HG03565 (cell line): ENCODE measurements around the gene AUTS2.

ENCODE experiments used
- ATAC-seq: cut with Tn5 transposase; IDR thresholded peaks from one replicate; pipeline ENCODE4 v1.9.1; 2021; ENCODE audit warnings: mild to moderate bottlenecking, moderate library complexity; ENCODE audit not compliant: unreplicated experiment

AUTS2 gene

DNA sequence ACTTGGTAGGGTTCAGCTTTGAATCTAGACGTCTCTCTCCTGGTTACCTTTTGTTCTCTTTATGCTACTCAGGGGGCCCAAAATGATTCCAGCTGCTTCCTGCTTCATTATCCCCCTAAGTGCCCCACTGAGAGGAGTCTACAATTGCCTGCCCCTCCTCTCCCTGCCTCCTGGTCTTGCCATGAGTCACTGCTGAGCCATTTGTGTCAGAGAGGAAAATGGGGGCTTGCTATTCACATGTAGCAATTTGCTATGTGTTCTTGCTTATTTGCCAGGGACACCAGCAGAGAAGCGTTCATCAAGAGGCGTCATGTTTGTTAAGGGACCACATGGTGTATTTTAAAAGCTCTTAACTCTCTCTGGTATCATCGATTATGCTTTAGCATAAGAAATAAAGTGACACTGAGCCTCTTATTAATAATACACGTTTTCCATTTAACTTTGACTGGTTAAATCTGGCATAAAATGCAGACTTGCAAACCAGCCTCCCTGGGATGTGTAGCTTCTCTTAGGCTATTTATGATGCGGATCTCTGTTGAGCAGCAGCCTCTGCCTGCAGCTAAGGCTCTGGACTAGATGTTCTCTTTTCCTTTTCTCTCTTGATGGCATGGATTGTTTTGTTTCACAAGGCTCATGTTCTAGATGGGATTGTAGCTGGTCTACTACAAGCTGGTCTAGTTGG, 239.3 kb downstream of the AUTS2 start:
- ATAC-seq = no peak

DNA sequence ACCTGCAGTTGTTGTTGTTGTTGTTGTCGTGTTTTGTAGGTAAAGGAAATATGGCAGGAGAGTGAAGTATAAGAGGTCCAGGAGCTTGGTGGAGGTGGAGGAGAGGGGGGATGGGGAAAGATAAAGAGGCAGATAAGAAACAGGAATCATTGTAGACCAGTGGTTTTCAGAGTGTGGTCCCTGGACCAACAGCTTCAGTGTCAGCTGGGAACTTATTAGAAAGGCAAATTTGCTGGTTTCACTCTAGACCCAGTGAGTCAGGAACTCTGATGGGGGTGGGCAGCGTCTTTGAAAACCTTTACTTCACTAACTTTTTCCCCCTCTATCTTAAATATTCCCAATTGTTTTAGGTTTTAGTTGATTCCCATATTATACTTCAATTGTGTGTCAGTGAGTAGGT, 241.5 kb downstream of the AUTS2 start:
- peak; percentile 38 for ATAC-seq

DNA sequence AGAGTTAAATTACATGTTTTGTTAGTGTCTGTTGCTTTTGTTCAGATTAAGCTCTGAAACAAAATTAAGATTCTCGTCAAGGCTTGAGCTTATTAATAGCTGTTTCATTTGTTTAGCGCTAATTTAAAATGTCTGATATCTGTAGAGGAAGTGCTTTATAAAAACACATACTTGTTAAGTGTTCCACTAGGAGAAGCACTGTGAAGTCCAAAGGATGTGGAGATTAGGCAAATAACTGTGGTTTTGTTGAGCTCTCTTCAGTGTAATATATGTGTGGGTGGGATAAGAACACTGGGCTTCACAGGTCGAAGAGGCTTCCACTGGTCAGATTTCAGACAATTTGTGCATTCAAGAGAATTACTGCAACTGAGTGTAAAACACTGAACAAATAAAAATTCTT, 242.0 kb downstream of the AUTS2 start:
- no peak for ATAC-seq

DNA sequence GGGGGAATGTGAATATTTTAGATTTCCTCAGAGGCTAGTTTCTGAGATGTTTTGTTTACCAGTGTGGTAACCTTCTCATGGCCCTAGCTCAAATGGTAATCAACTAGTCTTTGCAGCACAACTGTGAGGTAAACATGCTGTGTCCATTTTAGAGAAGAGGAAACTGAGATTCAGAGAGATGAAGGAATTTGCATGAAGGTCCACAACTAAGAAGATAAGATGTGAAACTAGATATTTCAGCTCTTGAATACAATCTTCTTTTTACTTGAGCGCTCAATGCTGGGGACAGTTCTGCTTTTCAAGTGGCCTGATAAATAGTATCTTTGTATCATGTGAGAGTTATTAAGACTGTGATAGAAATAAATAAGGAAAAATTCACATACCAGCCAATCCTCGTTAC, 245.4 kb downstream of the AUTS2 start:
- ATAC-seq = peak; percentile 60

DNA sequence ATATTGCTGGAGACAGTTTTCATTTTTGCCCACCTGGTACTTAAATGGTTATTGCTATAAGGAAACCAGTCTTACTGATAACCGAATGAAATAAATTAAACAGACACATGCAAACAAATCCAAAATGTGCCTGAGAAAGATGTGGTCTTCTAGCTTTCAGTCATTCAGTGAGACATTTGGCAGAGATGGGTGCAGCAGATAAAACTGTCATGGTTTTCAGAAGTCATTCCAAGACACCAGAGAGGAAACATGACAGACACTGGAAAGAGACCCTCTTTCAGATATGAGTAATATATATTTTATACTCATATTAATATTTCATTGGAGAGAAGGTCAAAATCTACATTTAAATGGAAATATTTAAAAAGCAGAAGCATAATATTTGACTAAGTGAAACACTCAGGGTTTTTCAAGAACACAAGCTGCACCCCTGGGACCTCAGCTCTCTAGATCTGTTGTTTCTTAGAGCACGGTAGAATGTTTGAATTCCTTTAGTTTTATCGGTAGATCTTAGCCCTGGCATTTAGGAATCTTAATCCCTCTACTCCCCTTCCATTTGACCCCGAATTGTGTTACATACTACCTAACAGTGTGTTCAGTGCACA, 246.1 kb downstream of the AUTS2 start:
- ATAC-seq = peak; percentile 36

DNA sequence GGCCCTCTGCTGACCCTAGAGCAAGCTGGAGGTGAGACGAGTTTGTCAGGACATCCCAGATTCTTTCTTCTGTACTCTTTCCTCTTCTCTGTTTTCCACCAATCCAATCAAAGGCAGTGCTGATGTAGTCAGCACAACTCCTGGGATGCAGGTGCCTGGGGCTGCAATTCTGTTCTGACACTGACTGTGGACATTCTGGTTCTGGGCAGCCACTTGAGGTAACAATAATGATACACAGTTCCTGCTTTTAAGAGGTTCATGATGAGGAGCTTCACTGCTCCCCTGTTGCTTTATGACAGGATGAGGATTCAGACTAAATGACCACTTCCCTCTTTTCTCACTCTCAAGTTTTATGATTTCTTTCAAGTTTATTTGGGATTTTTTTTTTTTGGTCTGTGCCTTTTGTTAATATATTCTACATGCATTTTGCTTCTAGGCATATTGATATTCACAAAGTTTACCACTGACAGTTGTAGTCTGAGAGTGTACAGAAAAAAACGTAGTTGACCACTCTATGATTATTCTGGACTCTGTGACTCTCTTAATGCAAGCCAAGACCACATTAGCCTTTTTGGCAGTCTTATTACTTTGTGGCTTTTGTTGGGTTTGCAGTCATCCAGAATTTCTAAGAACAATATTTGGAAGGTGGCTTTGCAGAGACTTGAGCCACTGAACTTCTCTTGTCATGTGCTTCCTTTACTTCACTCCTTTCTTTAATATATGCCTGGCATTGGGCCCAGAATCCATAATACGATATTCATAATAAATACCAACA, 247.6 kb downstream of the AUTS2 start:
- no peak for ATAC-seq

DNA sequence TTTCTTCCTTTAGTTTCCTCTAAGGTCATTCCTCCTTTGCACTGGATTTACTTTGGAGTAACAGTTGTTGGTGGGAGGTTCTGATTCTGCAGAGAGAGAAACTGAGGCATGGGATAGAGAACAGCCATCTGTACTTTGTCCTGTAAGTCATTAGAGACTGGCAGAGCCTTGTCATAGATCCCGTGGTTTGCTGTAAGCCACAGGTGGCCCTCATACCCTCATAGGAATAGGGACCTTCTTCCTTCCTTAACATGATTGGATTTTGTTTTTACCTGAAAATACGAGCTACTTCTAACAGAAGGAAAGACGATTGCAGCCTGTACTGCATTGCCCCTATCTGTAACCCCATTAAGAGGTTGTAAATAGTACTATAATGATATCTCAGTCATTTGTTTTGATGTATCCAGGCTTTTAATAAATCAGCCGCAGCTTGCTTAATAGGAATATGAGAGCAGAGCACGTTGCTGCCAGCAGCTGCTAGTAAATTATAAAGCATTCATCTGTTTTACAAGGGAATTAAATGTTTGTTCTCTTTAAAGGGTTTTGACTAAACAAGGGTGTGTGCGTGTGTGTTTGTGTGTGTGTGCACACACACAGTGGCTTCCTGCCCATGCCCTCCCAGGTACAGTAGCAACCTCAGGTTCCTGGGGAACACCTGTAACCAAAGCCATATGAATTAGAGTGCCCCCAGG, 249.8 kb downstream of the AUTS2 start:
- no peak for ATAC-seq

DNA sequence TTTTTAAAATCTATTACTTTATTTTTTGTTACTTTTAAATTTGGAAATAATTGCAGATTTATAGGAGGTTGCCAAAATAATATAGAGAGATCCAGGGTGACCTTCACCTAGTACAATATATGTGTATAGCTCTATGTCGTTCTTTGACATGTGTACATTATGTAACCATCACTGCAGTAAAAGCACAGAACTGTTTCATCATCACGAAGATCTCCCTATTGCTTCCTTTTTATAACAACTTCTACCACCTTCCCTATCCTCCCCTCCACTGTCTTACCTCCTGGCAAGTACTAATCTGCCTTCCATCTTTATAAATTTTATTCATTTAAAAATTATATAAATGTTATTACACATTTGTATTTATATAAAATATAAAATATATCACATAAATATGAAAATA, 251.0 kb downstream of the AUTS2 start:
- ATAC-seq = no peak

DNA sequence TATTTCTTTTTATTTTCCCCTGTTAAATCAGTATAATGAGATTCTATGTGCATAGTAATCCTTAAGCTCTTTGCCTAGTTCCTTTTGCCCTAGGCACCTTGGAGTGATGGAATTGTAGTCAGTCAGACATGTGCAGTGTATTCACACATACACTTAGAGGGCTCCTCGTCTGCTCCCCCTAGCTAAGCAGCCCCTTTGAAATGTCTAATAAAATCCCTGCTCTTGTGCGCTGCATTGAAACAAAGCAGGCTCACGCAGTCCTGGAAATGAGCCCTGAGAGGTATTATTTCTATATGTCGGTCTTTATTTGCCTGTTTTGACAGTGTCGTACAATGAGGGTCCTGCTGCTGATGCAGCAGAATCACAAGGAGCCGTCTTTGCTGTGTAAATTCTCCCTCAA, 258.7 kb downstream of the AUTS2 start:
- ATAC-seq = no peak

DNA sequence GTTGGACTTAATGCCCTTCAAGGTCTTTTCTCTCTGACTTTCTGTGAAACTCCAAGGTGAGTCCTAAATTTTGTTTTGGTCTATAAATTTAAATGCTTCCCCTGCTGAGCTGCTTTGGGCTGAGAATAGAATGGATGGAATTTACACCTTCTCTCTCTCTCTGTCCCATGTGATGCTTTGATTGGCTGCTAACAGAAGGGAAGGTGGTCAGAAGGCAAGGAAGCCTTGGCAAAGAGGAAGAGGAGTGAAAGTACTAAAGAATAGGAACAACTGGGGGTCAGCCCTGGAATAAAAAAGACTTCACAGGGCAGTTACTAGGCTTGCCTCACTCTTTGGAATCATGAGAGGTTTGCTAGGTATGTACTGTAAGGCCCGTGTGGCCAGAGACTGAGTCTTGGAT, 260.2 kb downstream of the AUTS2 start:
- no peak for ATAC-seq

DNA sequence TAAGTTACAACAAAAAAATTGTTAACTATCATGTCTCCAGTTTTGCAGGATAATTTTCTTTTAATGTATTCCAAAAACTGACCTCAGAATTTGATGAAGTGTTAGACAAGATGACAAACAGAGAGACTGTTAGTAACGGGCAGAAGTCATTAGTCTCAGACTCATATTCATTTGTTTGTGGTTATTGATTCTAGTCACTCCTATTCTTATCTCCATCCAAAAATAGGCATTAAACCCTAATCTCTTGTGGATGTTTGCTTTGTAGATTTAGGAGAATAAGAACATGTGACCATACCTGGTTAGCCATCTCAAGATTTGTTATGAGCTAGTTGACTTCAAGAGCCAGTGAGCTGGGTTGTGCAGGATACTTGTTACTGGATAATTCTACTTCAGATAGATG, 261.1 kb downstream of the AUTS2 start:
- ATAC-seq = no peak

DNA sequence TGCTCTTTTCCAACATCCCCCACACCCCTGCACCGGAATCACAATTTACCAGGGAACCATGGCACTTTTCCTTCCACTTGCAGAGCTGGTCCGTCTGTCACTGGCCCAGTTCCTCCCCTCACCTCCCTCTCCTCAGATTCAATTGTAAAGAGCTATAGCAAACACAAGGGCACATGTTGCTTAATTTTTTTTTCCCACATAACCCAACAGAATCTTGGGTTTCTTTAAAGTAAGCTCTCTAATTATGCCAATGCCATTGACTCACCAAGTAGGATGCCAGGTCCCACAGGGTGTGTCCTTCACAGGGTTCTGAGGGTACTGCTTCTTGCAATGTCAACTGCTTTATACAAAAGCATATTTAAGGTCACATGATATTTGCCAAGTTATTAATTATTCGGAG, 262.2 kb downstream of the AUTS2 start:
- ATAC-seq = no peak

DNA sequence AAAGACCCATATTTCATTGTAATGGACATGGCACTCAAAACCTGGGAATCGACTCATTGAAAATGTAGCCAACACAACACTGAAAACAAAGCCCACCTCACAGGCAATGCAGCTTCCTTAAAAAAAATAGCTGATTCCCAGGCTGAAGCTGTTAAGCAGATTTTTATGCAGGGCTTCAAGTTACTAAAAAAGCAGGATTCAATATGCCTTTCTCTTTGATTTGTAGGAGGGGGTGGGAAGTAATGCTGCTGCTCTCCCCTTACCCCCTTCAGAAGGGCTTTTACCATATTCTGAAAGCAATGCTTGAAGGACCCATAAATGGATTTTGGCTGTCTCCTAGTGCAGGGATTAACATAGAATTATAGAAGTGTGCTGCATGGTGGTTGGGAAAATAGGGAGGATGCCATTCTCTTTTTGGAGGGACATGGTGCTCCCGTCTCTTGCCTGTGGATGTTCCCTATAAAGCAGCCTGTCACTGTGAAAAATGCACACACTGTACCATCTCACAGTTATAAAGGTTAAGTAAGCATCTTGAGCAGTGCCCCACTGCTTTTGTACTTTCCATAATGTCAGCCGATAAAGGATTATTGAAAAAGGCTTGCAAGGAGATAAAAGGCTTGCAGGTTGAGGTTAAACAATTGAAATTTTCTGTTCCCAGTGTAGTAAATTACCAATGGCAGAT, 262.8 kb downstream of the AUTS2 start:
- ATAC-seq = no peak

DNA sequence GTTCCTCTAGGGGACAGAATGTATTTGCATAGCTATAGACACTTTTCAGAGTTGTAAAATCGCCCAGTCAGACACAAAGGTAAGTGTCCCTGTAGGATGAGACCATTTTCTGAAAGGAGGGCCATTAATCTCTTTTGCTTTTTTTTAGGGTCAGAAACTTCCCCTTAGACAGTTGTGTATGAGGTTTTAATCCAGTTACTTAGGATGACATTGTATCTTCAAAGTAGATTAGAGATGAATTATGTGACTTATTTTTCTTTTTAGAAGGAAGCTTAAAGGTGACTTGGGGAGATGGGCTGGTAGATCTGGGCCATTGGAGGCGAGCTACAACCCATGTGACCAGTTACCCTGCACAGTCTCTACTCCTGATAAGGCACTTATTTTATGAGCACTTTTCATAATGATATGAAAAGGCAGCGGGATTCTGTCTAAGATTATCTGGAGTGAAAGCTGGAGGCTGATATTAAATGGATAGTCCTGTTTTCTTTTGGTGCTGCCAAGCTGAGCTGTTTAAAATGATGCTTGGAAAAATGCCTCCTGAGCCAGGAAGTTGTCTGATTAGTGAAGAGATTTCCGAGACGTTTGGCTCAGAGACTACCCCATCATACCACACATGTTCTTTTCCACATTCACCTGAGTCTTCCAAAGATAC, 264.3 kb downstream of the AUTS2 start:
- ATAC-seq = no peak

DNA sequence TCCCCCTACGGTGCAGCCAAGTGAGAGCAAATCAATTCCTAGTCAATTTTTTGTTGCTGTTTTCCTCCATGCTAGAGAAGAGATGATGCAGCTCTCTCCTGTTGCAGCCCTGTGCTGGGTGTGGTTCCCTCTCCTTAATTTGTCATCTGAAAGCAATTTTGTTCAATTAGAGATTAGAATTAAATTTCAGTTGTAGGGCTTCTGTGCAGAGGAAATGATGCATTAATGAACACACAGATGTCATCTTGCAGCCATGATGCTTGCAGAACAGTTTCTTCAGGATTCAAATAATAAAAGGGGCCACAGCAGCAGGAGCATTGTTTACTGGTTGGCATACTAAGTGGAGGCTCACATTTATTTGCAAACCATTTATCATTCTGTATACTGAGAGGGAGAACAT, 266.0 kb downstream of the AUTS2 start:
- no peak for ATAC-seq

DNA sequence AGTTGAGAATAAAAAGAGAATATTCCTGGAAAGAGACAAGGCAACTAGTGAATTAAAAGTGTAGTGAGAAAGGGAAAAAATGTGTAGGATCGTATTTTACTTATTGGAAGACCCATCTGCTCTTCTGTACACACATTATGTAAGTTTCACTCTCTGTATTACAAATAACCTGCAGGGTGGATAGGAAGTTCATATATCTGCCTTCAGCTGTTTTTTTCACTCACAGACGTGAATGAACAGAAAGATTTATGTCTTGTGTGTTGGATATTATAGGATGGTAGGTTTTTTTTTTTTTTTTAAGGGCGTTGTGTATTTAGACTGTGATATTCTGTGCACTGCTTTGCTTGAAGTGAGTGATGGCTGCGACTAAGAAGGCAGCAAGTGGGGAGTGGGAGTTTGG, 266.5 kb downstream of the AUTS2 start:
- peak; percentile 71 for ATAC-seq

DNA sequence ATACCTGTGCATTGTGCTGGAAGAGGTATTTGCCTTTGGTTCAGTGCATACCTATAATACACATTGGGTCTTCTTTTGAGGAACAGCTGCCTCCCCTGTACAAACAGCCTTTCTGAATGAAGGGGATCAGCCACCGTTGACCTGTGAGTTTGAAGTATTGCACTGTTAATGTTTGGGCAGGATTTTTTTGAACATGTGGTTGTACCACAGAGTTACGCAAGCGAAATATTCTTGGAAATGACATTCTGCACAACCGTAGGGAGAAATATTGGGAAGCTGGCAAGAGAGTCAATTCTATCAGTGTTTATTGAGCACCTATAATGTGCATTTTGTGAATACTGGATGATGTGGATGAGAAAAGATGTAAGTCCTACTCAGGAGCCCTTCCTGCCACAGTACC, 270.6 kb downstream of the AUTS2 start:
- ATAC-seq = no peak

DNA sequence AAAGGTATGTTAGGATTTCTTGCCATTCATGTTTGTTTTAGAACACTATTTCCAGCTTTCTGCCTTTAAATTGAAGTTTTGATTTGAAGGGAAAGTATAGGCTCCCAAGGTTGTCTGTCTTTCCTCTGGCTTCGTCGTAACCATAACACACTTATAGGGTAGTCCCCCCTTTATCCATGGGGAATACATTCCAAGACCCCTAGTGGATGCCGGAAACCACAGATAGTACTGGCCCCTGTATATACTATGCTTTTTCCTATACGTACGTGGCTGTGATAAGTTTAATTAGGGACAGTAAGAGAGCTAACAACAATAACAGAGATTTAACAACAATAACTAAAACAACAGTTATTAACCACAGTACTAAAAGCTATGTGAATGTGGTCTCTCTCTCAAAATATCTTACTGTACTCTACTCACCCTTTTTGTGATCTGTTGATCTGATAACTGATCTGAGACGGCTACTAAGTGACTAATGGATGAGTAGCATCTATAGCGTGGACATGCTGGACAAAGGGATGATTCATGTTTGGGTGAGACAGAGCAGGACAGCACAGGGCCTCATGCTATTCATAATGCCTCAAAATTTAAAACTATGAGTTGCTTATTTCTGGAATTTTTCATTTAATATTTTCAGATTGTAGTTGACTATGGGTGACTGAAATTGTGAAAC, 273.1 kb downstream of the AUTS2 start:
- no peak for ATAC-seq

DNA sequence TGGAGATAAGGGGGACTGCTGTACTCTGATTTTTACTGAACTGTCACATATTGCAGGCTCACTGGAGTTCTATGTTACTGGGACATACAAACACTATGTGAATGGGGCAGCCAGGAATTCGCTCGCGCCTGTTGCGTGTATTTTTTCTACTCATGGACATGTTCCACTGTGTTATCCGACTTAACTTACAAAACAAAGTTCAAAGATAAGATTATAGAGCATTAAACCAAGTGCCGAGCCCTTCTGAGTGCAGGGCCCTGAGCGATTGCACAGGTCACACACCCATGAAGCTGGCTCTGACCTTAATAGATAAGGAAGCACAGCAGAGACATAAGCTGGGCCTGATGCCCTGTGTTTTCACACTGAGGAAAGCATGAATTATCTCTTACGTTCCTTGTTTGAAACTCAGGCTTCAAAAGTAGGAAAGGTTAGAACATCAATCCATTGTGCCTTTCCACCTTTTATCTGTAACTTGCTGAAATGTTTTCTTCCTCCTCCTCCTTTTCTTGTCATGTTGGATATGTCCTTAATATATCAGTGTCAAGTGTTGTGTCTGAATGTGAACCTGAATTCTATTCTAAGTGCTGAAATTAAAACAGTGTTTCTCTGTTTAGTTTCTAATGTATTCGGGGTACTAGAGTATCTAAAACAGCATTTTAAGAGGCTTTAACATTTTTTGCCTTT, 273.8 kb downstream of the AUTS2 start:
- ATAC-seq = no peak
